OCI-LY1 (cell line): ENCODE data around the gene RGS19.

Experiments
- H2AFZ ChIP-seq: fragments of 200-600 bp; sonication (generic), shearing (Covaris generic); 2 replicates; pipeline ENCODE4 v1.6.0; 2014; ENCODE audit warnings: antibody characterized with exemption, mild to moderate bottlenecking, low read length
- H3F3A ChIP-seq: fragments of 200-600 bp; sonication (generic), shearing (Covaris generic); 2 replicates; pipeline ENCODE4 v1.6.0; 2014; ENCODE audit warnings: mild to moderate bottlenecking, antibody characterized with exemption, low read length, moderate library complexity; ENCODE audit not compliant: insufficient read depth
- H3K27ac ChIP-seq: fragments of 200-600 bp; sonication (generic); 2 replicates; pipeline ENCODE4 v1.5.1; 2014; ENCODE audit warnings: low read length, mixed run types, mild to moderate bottlenecking, low read depth; ENCODE audit not compliant: poor library complexity, severe bottlenecking
- H3K27me3 ChIP-seq: fragments of 200-600 bp; sonication (generic); 2 replicates; pipeline ENCODE4 v1.6.0; 2014; ENCODE audit warnings: antibody characterized with exemption, mild to moderate bottlenecking, low read length, moderate library complexity; ENCODE audit not compliant: insufficient read depth
- H3K36me3 ChIP-seq: fragments of 200-600 bp; sonication (generic); 2 replicates; pipeline ENCODE4 v1.6.1; 2014; ENCODE audit warnings: mild to moderate bottlenecking, antibody characterized with exemption, low read length, moderate library complexity, mixed read lengths; ENCODE audit not compliant: insufficient read depth
- H3K4me1 ChIP-seq: fragments of 200-600 bp; sonication (generic); 2 replicates; pipeline ENCODE4 v1.5.1; 2014; ENCODE audit warnings: mild to moderate bottlenecking, low read length, moderate library complexity; ENCODE audit not compliant: insufficient read depth, severe bottlenecking
- H3K4me2 ChIP-seq: fragments of 200-600 bp; sonication (generic), shearing (Covaris generic); 2 replicates; pipeline ENCODE4 v1.6.1; 2014; ENCODE audit warnings: low read length
- H3K4me3 ChIP-seq: fragments of 200-600 bp; sonication (generic); 2 replicates; pipeline ENCODE4 v1.5.1; 2014; ENCODE audit warnings: low read length, low read depth, mild to moderate bottlenecking, mixed read lengths; ENCODE audit not compliant: poor library complexity, severe bottlenecking
- H3K79me2 ChIP-seq: fragments of 200-600 bp; shearing (Covaris generic); 2 replicates; pipeline ENCODE4 v1.6.1; 2016; ENCODE audit warnings: mixed run types, low read length, mixed read lengths; ENCODE audit not compliant: insufficient read depth
- H3K9ac ChIP-seq: fragments of 200-600 bp; sonication (generic), shearing (Covaris generic); 2 replicates; pipeline ENCODE4 v1.6.1; 2014; ENCODE audit warnings: mild to moderate bottlenecking, low read length, mixed read lengths
- H3K9me2 ChIP-seq: fragments of 200-600 bp; sonication (generic), shearing (Covaris generic); 2 replicates; pipeline ENCODE4 v1.6.1; 2014; ENCODE audit warnings: low read depth, mild to moderate bottlenecking, low read length, mixed read lengths
- H3K9me3 ChIP-seq: fragments of 200-600 bp; shearing (Covaris generic); 2 replicates; pipeline ENCODE4 v1.6.1; 2014; ENCODE audit warnings: low read length, mixed read lengths
- H4K20me1 ChIP-seq: fragments of 200-600 bp; sonication (generic), shearing (Covaris generic); 2 replicates; pipeline ENCODE4 v1.6.0; 2016; ENCODE audit warnings: mild to moderate bottlenecking, low read length; ENCODE audit not compliant: insufficient read depth
- CTCF ChIP-seq: fragments of 200-600 bp; sonication (generic), shearing (Covaris generic); IDR thresholded peaks from 2 replicates; pipeline ENCODE4 v1.5.1; 2017; ENCODE audit warnings: mild to moderate bottlenecking, antibody characterized with exemption, low read length, moderate library complexity, mixed read lengths
- EZH2 ChIP-seq: fragments of 200-600 bp; sonication (generic), shearing (Covaris generic); IDR thresholded peaks from 2 replicates; pipeline ENCODE4 v1.8.0; 2017; ENCODE audit warnings: borderline replicate concordance, mixed run types, mild to moderate bottlenecking, antibody characterized with exemption, low read length, moderate library complexity, mixed read lengths

The RGS19 gene

DNA sequence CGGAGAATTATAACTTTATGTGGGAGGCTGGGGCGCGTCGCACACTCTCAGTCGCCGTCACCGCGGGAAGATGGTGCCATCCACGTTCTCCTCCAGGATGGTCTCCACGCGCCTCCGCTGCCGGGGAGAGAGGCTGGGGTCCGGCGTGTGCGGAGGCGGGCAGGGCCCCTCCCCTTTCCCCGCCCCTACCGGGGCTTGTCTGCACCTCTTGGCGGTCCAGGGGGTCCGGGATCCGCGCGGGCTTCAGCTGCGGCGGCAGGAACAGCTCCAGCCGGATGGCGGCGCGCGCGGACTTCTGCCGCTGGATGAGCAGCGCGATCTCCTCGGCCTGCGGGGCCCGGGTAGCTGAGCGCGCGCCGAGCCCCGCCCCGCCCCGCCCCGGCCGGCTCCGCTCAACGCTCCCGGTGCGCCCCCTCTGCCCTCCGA, 4.1 kb upstream of the RGS19 start:
- Histone ChIP-seq H3K9me3 (0 out of 2 replicates have a peak, but pooled peaks cover 3% of the 10 kb centered on the region), H3K79me2 (no peaks in the 10 kb centered on the region), H3K4me3 (peak overlapping the region; percentile 51), H3K27me3 (peaks cover 6% of the 10 kb centered on the region; the same call in 1 of the 2 replicates), H3F3A (no peaks in the 10 kb centered on the region), H3K36me3 (no peaks in the 10 kb centered on the region; the same call in 1 of the 2 replicates), H2AFZ (no peak overlapping the region), H3K4me2 (peak overlapping the region; percentile 58), H3K4me1 (peaks cover 19% of the 10 kb centered on the region), H3K9ac (peak overlapping the region; percentile 21; the same call in 1 of the 2 replicates), H3K27ac (no peak overlapping the region), H4K20me1 (no peaks in the 10 kb centered on the region), H3K9me2 (no peaks in the 10 kb centered on the region)
- TF ChIP-seq CTCF: peak; percentile 61
- TF ChIP-seq EZH2: no peak

GRCh38 chr20:64082820-64083377, 3.6 kb upstream of the RGS19 start:
- Histone ChIP-seq H3F3A (no peaks in the 10 kb centered on the region), H3K4me2 (peak overlapping the region; percentile 58), H2AFZ (no peak overlapping the region), H4K20me1 (no peaks in the 10 kb centered on the region), H3K9me3 (0 out of 2 replicates have a peak, but pooled peaks cover 1% of the 10 kb centered on the region), H3K79me2 (no peaks in the 10 kb centered on the region), H3K27me3 (peaks cover 4% of the 10 kb centered on the region; the same call in 1 of the 2 replicates), H3K27ac (no peak overlapping the region), H3K4me1 (peaks cover 23% of the 10 kb centered on the region), H3K9ac (peak overlapping the region; percentile 21; the same call in 1 of the 2 replicates), H3K36me3 (no peaks in the 10 kb centered on the region; the same call in 1 of the 2 replicates), H3K4me3 (peak overlapping the region; percentile 51), H3K9me2 (no peaks in the 10 kb centered on the region)
- TF ChIP-seq EZH2 (no peak), CTCF (no peak)

DNA sequence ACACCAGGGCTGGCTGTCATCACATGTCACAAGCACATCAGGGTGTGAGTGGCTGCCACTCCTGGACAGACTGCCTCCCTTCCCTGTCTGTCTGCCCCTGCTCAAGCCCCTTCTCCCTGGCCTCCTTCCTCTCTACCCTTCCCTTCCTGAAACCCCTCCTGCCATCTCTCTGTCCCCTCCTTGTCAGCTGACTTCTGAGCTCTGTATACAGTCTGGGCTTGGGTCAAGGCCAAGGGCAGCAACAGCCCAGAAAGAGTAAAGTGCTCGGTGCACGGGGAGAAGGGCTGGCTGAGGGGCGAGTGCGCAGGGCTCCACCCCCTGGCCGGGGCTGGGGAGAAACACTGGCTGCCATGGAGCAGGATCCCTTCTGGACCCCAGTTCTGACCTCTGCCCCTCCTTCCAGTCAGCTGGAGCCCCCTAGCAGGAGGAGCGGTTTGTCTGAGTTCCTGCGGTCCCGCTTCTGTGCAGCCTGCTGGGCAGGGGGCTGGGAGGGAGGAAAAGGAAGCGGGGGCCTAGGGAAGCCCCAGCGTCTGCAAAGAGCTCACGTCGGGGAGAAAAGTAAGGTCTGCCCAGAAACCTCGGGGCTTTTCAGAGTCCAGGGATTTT, 2.9 kb upstream of the RGS19 start:
- H3K27ac ChIP-seq: no peak overlapping the region
- H3K36me3 ChIP-seq: no peaks in the 10 kb centered on the region; the same call in 1 of the 2 replicates
- no peak overlapping the region for H3K4me3 ChIP-seq
- no peaks in the 10 kb centered on the region for H3F3A ChIP-seq
- no peak for TF ChIP-seq EZH2
- peak; percentile 14; the same call in 1 of the 2 replicates for TF ChIP-seq CTCF
- H3K9me3 ChIP-seq: no peaks in the 10 kb centered on the region
- H3K9me2 ChIP-seq: no peaks in the 10 kb centered on the region
- H3K4me1 ChIP-seq: peaks cover 30% of the 10 kb centered on the region
- no peaks in the 10 kb centered on the region for H4K20me1 ChIP-seq
- no peak overlapping the region for H3K9ac ChIP-seq
- no peaks in the 10 kb centered on the region; the same call in 1 of the 2 replicates for H3K27me3 ChIP-seq
- no peak overlapping the region for H3K4me2 ChIP-seq
- no peaks in the 10 kb centered on the region for H3K79me2 ChIP-seq
- no peak overlapping the region for H2AFZ ChIP-seq
